ENCODE measurements around the gene GPR25.

Gene GPR25, protein sequence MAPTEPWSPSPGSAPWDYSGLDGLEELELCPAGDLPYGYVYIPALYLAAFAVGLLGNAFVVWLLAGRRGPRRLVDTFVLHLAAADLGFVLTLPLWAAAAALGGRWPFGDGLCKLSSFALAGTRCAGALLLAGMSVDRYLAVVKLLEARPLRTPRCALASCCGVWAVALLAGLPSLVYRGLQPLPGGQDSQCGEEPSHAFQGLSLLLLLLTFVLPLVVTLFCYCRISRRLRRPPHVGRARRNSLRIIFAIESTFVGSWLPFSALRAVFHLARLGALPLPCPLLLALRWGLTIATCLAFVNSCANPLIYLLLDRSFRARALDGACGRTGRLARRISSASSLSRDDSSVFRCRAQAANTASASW

DNA sequence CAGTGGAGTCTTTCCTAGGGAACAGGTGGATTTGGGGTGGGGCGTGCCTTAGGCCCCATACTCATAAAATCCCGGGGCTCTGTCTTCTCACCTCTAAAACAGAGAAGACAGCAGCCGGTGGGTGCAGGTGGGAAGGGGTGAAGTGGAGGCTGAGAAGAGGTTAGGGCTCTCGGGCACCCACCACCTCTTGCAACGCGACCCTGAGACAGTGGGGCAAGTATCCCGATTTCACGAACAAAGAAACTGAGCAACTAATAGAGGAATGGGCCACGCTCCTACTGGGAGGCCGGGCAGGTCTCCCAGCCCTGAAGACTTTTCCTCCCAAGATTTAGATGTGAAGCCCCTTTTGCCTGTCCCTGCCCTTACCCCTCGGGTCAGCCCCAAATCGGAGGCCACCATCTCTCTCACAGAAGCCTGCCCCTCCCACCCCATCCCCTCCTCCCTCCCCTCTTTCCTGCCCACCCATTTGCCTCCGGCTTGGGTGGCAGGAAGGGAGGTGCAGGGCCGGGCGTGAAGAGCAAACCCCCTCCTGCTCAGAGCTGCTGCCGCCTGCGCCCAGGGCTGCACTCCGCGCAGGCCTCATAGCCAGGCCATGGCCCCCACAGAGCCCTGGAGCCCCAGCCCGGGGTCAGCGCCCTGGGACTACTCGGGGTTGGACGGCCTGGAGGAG, at the start of gene GPR25:
Gene GPR25, plus strand, starts transcription at position 536 of the 670 bp plus-strand sequence. Its CDS starts 57 bp downstream, at position 593.
- DNase-seq, result no peak

DNA sequence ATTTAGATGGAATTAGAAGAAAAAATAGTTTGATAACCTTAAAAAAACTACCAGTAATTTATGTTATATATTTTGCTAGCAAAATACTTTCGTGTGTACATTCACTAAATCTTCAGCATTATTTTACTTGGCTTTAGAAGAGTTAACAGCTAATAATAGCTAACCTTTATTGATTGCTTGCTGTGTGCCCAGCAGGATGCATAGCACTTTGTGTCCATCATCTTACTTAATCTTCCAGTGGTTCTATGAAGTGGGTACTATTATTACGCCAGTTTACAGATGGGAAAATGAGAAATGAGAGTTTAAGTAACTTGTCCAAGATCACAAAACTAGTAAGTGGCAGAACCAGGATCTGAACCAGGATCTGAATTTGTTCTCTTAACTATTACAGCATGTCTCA, 41.7 kb upstream of the GPR25 start:
- DNase-seq, result no peak

DNA sequence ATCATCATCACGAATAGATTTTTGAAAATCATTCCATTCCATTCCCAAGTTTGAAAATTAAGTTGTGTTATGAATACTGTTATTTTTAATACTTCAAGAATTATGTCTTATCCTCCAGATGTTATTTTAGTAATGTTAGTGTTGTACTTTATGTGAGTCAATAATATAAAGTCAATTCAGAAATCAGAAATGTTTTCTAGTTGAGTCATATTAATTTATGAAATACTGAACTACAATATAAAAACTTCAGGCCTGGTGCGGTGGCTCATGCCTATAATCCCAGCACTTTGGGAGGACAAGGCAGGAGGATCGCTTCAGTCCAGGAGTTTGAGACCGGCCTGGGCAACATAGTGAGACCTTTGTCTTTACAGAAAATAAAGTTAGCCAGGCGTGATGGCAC, 38.4 kb upstream of the GPR25 start:
- no peak for DNase-seq

DNA sequence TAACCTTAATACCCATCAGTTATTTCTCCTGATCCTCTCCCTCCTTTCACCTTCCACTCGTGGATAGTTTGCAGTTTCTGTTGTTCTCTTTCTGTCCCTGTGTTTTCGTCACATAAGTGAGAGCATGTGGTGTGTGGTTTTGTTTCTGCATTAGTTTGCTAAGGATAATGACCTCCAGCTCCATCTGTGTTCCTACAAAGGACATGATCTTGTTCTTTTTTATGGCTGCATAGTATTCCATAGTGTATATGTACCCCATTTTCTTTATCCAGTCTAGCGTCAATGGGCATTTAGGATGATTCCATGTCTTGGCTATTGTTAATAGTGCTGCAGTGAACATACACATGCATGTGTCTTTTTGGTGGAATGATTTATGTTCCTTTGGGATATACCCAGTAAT, 36.6 kb upstream of the GPR25 start:
- DNase-seq, result no peak

DNA sequence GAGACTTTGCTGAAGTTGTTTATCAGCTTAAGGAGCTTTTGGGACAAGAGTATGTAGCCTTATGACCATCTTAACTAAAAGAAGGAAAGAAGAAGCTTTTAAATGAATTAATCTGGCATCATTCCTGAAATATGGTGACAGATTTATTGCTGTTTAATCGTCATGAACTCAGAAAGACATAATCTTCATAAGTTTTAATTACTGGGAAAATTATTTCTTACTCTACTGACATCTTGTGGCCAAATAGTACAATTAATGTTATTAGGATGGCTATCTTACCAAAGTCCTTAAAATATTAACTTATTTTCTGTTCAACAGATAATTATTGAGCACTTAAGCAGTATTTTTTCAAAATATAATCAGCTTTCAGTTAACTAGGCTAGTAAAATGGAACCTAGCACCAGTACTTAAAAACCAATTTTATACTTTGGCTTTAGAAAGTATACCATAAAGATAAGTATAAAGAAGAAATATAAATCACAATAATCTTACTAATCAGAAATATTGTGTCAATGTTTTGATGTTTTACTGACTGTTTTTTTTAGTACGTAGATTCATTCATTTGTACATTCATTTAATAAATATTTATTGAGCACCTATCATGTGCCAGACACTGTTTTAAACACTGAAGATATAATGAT, 34.7 kb upstream of the GPR25 start:
- DNase-seq, result peak in 1 of 2 experiments; percentile 13

DNA sequence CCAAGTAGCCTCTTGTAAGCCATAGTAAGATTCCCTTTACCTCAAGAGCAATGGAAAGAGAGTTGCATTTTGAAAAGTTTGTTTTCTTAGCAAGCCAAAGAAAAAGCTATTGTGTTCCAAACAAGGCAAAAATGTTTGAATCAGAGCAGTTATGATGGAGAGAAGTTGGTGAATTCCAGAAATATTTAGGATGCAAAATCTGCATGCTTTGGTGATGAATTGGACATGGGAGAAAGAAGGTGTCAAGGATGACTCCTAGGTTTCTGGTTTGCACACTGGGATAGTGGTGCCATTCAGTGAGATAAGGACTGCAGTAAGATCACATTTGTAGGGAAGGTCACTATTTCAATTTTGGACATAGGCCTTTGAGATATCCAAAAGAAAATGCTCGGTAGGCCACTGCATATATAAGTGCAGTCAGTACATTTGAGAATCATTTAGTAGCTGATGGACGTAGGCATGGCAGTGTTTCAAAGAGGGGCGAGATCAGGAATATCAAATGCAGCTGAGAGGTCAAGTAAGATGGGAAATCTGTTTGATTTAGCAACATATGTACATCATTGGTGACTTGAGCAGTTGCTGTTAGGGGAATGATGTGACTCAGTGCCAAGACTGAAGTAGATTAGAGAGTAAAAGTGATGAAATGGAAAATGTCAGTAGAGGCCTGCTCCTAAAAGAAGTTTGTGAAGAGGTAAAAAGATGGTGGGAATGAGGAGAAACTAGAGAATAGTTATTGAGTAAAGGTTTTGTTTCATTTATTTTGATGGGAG, 33.9 kb upstream of the GPR25 start:
- peak in 1 of 2 experiments; percentile 33 for DNase-seq

DNA sequence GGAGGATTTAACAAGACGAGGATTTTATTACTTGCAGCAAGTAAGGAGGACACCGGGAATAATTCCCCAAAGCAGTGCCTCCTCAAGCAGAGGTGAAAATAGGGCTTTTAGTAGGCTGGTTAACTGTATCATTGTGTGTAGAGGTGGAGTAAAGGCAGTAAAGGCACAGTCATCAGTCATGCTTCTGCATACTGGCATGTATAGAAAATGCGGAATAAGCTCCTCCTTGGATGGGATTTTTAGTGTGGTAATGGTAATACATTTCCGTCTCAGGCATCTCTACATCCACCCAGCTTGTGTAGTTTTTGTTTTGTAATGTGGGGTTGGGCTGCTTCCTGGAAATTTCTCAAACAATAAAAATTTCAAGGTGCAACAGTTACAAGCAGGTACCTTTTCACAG, 27.4 kb upstream of the GPR25 start:
- DNase-seq, result no peak

DNA sequence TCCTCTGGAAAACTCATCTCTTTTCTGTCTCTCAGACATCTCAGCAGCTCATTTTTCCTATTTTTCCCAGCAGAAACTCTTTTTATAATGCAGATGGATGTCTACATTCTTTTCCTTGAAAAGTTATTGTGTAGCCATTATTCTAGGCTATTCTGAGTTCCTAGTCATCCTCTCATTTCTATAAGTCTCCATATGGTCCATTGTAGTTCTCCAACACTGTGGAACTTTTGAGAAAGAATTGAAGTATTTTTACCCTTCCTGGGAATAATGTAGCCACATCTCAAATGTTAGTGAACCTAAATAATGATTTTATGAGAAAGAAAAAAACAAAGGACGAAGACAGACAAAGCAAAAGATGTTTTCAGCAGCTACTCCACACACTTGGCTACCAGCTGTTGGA, 26.4 kb upstream of the GPR25 start:
- DNase-seq, result no peak

DNA sequence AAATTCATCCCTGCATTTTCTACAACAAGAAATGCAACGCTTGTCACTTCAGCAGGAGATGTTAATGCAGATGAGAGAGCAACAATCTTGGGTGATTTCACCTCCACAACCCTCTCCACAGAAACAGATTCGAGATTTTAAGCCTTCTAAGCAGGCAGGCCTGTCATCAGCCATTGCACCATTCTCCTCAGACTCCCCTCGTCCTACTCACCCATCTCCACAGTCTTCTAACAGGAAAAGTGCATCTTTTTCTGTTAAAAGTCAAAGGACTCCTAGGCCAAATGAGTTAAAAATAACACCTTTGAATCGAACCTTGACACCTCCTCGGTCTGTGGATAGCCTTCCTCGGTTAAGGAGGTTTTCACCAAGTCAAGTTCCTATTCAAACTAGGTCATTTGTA, 23.4 kb upstream of the GPR25 start:
- DNase-seq, result no peak

DNA sequence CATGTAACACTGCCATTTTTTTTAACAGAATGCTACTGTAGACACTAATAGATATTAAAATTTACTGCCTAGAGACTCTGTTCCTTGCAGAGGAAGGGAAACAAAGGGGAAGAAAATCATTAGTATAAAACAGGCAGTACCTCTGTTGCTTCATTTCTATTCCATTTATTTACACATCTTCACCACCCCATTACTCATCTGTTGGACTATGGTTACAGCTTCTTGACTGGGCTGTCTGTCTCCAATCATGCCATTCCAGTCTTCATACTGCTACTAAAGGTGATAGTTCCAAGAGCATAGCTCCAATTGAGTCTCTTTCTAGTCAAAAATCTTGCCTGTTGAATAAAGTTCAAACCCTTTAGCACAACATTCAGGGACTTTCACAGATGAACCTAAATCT, 22.2 kb upstream of the GPR25 start:
- no peak for DNase-seq

DNA sequence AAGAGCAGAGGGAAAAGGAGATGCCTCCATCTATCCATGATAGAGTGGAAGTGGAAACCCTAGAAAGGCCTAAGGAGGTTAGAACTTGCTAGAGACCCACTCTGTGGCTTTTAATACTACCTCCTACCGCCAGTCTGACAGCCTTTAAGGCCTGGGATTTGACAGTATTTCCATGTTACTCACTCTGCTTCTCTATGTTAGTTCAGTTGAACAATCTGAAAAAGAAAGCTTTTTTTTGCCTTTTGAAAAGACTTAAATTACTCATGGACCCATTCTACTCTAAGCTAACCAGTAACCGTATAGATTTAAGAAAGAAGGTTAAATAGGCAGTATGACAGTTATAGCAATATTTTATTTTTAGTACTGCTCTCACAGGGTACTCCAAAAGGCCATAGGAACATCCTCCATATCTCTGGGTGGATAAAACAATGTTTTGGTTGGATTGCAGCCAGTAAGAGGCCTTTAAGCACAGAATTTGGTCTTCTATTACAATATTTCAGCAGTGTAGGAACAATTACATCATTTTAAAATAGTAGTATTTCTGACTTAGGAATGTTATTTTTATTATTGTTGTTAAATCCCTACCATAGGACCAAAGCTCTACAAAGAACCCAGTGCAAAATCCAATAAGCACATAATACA, 15.9 kb upstream of the GPR25 start:
- no peak for DNase-seq

DNA sequence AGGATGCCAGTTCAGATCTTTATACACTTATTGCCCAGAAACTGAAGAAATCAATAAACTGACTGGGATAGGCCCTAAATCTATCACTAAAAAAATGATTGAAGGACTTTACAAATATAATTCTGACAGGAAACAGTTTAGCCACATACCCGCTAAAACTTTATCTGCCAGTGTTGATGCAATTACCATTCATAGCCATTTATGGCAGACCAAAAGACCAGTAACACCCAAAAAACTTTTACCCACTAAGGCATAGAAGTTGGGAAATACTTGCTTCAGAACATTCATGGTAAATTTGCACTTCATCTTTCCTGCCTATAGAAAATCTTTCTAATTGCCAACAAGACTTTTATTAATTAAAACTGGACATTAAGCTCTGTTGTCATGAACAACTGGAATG, 15.0 kb upstream of the GPR25 start:
- DNase-seq, result no peak

DNA sequence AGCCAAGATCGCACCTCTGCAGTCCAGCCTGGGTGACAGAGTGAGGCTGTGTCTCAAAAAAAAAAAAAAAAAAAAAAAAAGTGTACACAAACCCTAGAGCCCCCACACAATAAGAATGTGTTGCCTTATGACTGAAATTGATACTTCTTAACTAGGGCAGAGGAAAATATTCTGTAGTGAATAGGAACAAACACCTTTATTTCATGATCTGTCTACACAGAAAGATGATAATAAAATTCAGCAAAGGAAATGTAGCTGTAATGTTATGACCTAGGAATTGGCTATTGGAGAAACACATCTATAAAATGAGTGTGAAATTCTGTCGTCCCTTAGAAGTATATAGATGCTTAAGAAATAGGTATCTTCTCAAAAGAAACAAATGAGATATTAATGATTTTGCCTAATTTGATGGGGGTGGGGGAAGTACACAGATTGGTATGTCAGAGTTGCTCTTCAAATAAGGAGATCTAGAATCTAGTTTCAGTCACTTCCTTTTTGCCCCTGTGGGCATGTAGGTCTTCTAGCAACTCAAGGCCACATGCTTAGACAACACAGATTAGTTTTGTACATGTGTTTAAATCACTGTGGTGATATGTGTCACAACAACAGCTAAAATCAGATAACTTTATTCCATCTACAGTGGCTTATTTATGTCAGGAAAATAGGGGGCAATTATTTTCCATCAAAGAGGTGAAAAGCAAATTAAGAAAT, 10.7 kb upstream of the GPR25 start:
- DNase-seq, result no peak

DNA sequence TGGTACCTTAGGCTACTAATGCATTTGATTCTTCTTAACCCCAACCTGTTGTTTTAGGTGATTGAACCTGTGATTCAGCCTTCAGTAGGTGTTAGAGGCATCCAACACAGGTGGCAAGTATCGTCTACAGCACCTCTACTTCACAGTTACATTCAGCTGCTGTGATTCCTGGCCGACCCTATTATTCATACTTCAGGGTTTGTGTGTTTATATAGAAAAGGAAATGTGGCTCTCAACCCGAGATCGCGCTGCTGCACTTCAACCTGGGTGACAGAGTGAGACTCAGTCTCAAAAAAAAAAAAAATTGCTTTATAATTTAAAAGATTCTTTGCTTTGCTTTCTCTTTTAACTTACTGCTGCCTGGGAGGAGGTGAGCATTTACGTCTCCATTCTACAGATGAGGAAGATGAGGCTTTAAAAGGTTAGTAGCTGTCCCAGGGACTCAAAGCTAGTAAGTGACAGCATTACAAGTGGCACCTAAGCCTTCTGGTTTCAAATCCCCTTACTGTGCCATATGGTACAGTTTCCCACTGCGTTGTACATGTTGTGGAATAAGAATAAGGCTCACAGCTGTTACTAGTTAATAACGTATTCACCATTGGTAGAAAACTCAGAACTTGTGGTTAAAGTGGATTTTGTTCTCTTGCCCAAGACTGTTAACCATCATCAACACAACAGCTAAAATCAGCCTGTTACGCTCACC, 9.9 kb upstream of the GPR25 start:
- DNase-seq, result no peak

DNA sequence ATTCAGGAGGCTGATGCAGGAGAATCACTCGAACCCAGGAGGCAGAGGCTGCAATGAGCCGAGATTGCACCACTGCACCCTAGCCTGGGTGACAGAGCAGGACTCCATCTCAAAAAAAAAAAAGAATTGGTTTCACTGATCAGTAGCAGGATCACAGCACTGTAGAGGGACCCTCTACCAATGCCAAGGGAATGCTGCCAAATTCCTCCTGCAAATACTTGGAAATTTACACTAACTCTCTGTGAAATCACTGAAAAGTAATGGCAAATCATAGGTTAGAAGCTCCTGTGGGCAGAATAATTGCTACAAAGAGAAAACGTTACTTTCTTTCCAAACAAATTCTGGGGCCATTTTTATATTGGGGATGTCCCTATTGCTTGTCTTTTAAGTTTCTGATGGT, 6.7 kb upstream of the GPR25 start:
- DNase-seq, result no peak

DNA sequence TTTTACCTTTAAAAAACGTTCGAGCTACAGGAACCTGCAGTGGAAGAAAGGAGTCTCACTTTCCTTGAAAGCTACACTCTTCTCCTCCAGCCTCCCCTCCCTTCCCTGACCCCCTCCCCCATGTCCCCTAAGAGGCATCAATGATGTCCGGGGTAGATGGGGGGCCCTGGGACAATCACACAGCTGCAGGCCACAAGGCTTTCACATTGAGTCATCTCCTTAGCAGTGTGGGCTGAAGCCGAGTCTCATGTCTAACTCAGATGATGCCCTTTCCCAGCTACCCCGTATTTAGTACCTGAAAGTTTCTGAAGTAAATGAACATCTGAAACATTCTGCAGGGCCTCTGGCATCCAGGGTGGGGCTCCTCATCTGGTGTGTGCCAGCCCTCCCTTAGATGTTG, 6.3 kb upstream of the GPR25 start:
- DNase-seq, result no peak

DNA sequence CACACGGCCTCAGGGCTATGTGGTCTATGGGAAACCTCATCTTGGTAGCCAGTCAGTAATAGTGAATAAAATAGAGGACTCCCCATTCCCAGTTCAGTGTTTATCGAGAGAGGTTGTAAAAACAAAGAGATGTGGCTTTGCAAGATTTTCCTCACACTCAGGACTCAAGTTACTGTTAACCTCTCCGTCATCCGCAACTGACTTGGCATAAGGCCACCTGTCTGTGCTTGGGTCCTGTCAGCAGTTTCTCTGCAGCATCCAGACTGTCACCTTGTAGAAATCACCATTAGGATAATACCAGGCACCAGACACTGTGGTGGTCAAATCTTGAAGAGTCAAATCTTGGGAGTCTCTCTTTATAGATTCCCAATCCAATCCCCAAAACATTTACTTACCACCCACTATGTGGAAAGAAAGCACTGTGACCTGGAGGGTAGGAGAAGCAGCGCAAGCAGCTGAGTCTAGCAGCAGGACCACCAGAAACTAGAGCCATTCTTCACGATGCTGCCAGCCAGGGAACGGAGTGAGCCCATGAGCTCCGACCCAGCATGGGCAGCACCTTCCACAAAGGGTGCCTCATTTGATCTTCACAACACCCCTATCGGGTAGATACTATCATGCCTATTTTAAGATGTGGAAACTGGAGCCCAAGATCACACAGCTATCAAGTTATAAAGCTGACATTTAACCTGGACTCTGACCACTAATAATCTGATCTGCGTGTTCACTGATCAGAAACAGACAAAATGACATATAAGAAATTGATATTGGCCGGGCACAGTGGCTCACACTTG, 5.6 kb upstream of the GPR25 start:
- DNase-seq, result no peak

DNA sequence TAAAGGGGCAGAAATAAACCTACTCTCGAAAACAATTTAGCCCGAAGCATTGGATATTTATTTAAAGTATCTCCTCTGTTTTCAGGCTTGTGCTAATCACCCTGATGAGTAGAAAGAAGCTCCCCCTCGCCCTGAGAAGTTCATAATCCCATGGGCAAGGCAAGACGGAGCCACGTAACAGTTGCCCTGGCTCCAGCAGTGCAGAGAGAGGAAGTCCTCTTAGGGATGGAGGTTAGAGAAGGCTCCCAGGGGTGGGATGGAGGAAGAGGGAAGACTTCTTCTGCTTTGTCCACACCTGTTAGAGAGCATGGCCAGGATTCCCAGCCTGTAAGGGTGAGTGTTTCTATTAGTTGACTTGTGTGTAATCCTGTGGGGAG, 3.4 kb upstream of the GPR25 start:
- DNase-seq, result no peak

DNA sequence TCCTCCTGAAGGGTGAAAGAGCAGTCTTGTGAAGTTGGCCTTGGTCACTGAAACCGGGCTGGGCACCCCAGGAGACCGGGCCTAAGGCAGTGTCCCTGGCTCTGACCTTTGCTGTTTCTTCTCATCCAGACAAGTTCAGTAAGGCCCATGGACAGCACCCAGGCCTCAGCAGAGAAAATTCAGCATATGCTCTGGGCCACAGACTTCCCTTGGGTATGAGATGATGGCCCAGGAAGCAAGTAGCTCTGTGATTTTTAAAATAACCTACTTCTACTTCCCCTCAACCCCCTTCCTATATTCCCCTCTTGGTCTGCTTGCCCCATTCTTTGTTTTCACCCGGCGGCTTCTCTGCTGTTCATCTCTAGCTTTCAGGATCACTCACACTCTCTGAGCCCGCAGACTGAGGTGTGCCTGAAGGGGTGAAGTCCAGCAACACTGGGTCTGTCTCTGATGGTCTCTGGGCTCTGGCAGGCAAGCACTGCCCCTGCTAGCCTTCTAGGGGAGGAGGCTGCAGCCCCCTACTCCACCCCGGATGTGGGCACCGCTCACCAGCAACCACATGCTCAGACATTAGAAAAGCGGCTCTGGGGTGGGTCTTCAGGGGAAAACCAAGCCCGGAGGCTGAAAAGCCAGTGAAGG, 2.9 kb upstream of the GPR25 start:
- no peak for DNase-seq

DNA sequence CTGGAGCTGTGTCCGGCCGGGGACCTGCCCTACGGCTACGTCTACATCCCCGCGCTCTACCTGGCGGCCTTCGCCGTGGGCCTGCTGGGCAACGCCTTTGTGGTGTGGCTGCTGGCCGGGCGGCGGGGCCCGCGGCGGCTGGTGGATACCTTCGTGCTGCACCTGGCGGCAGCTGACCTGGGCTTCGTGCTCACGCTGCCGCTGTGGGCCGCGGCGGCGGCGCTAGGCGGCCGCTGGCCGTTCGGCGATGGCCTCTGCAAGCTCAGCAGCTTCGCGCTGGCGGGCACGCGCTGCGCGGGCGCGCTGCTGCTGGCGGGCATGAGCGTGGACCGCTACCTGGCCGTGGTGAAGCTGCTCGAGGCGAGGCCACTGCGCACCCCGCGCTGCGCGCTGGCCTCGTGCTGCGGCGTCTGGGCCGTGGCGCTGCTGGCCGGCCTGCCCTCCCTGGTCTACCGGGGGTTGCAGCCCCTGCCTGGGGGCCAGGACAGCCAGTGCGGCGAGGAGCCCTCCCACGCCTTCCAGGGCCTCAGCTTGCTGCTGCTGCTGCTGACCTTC, 412 bp downstream of the GPR25 start:
- DNase-seq, result no peak
